Raji (cell line): ENCODE measurements around the gene REELD1.

Experiments
- POLR2A ChIP-seq: IDR thresholded peaks from 2 replicates; pipeline ENCODE4 v1.6.1; 2011; ENCODE audit warnings: low read depth, low read length, control low read depth; ENCODE audit not compliant: insufficient read depth

The REELD1 gene

DNA sequence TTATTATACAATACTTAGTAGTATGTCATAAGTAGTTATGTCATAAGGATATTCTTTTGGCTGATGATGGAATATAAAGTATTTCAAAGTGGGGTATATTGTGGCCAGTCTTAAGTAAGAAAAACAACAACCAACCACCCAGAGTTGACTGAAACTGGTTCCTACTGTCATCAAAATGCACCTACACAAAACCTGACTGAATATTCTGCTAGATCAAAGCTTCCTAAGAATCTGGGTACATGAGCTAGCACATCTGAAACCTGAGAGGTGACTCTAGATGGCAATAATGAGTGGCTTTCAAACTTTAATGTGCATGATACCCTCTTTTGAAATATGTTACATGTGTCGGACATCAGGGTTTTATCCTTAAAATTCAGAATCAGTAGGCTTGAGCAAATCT, 60.4 kb downstream of the REELD1 start:
- no peak for TF ChIP-seq POLR2A

GRCh38 chr4:146275370-146275769, 61.0 kb downstream of the REELD1 start:
- no peak for TF ChIP-seq POLR2A

GRCh38 chr4:146278986-146279385, 64.6 kb downstream of the REELD1 start:
- no peak for TF ChIP-seq POLR2A
